Measurements from ENCODE around the gene NT5C1B. TPM values are rescaled to one million over a fixed set of nuclear protein-coding genes. Genes with fewer than 3 reads are reported as not detected.
"Not testable (repeated sequence)": the region's sequence is repeated elsewhere in the genome, so short reads cannot be mapped to it uniquely, and the experiment has no call there.

The NT5C1B gene
- polyA plus RNA-seq (not detected in 2 replicates), polyA minus RNA-seq (not detected in 2 replicates)

DNA sequence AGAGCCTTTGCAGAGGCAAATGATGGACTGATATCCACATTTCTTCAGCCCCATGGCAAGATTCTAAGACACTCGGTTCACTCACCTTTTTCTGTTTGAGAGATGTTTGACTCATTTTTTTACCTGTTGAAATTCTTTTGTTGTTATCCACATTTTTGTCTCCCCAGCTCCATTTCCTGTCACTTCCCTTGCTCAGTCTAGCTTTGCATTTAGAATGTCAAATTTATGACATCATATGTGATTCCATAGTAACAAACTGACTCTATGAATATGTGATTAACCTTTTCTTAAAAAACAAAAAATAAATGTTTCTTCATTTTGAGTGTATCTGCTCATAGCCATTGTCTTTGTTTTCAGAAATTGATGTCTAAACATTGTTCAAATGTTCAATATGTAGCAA, at the start of gene NT5C1B:
TSS of gene NT5C1B (minus strand) at position 216 of the 400 bp plus-strand sequence. CDS start at position 115, 101 bp downstream.
- no peaks in the 10 kb centered on the region for H3K79me2 ChIP-seq (replicated peaks; ENCODE audit: insufficient read depth, low read length)
- no peak for TF ChIP-seq TAF1 (IDR thresholded peaks at IDR 0.05; ENCODE audit: low read depth)
- no peak for TF ChIP-seq SMC3 (conservative IDR thresholded peaks at IDR 0.05; ENCODE audit: poor library complexity)
- TF ChIP-seq, protein P1, sequence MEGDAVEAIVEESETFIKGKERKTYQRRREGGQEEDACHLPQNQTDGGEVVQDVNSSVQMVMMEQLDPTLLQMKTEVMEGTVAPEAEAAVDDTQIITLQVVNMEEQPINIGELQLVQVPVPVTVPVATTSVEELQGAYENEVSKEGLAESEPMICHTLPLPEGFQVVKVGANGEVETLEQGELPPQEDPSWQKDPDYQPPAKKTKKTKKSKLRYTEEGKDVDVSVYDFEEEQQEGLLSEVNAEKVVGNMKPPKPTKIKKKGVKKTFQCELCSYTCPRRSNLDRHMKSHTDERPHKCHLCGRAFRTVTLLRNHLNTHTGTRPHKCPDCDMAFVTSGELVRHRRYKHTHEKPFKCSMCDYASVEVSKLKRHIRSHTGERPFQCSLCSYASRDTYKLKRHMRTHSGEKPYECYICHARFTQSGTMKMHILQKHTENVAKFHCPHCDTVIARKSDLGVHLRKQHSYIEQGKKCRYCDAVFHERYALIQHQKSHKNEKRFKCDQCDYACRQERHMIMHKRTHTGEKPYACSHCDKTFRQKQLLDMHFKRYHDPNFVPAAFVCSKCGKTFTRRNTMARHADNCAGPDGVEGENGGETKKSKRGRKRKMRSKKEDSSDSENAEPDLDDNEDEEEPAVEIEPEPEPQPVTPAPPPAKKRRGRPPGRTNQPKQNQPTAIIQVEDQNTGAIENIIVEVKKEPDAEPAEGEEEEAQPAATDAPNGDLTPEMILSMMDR (IDR thresholded peaks at IDR 0.05; ENCODE audit: poor library complexity, severe bottlenecking), result no peak
- TF ChIP-seq RAD21 (conservative IDR thresholded peaks at IDR 0.05), result no peak
- no peak for TF ChIP-seq MXI1 (conservative IDR thresholded peaks at IDR 0.05; ENCODE audit: poor library complexity, severe bottlenecking)
- no peak for TF ChIP-seq EZH2 (IDR thresholded peaks at IDR 0.05; ENCODE audit: borderline replicate concordance, insufficient read depth, low read length, poor library complexity, severe bottlenecking)
- TF ChIP-seq, protein P2, sequence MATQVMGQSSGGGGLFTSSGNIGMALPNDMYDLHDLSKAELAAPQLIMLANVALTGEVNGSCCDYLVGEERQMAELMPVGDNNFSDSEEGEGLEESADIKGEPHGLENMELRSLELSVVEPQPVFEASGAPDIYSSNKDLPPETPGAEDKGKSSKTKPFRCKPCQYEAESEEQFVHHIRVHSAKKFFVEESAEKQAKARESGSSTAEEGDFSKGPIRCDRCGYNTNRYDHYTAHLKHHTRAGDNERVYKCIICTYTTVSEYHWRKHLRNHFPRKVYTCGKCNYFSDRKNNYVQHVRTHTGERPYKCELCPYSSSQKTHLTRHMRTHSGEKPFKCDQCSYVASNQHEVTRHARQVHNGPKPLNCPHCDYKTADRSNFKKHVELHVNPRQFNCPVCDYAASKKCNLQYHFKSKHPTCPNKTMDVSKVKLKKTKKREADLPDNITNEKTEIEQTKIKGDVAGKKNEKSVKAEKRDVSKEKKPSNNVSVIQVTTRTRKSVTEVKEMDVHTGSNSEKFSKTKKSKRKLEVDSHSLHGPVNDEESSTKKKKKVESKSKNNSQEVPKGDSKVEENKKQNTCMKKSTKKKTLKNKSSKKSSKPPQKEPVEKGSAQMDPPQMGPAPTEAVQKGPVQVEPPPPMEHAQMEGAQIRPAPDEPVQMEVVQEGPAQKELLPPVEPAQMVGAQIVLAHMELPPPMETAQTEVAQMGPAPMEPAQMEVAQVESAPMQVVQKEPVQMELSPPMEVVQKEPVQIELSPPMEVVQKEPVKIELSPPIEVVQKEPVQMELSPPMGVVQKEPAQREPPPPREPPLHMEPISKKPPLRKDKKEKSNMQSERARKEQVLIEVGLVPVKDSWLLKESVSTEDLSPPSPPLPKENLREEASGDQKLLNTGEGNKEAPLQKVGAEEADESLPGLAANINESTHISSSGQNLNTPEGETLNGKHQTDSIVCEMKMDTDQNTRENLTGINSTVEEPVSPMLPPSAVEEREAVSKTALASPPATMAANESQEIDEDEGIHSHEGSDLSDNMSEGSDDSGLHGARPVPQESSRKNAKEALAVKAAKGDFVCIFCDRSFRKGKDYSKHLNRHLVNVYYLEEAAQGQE (IDR thresholded peaks at IDR 0.05; ENCODE audit: borderline replicate concordance), result no peak
- no peak for TF ChIP-seq POLR2AphosphoS5 (IDR thresholded peaks at IDR 0.05)
- no peak for TF ChIP-seq EP300 (conservative IDR thresholded peaks at IDR 0.05; ENCODE audit: poor library complexity, severe bottlenecking)
- H3K4me2 ChIP-seq (ENCODE audit: low read length), result no peak within 1 kb of the TSS
- no peaks in the 10 kb centered on the region for H4K20me1 ChIP-seq (ENCODE audit: insufficient read depth)
- H3K9me3 ChIP-seq (ENCODE audit: low read length), result no peaks in the 10 kb centered on the region
- H2AFZ ChIP-seq (ENCODE audit: low read depth, low read length), result no peak within 1 kb of the TSS
- no peaks in the 10 kb centered on the region for H3F3A ChIP-seq (ENCODE audit: insufficient read depth, low read length, poor library complexity, severe bottlenecking)
- H3K9me2 ChIP-seq (ENCODE audit: insufficient read depth, low read length), result no peaks in the 10 kb centered on the region
- H3K27ac ChIP-seq (ENCODE audit: low read length), result no peak within 1 kb of the TSS
- no peaks in the 10 kb centered on the region for H3K36me3 ChIP-seq (ENCODE audit: insufficient read depth, low read length)
- H3K9ac ChIP-seq (ENCODE audit: low read length), result no peak within 1 kb of the TSS
- no peaks in the 10 kb centered on the region for H3K27me3 ChIP-seq (ENCODE audit: insufficient read depth, low read depth, low read length)
- H3K4me3 ChIP-seq (ENCODE audit: low read length), result no peak within 1 kb of the TSS

DNA sequence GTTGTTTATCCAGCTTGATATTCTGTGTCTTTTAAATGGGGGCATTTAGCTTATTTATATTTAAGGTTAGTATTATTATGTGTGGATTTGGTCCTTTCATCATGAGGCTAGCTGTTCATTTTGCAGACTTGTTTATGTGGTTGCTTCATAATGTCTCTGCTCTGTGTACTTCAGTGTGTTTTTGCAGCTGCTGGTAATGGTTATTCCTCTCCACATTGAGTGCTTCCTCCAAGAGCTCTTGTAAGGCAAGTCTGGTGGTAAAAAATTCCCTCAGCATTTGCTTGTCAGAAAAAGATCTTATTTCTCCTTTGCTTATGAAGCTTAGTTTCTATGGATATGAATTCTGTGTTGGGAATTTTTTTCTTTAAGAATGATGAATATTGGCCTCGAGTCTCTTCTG, 47.8 kb upstream of the NT5C1B start:
- Histone ChIP-seq H3K36me3 (ENCODE audit: insufficient read depth, low read length) (no peaks in the 10 kb centered on the region), H3K4me2 (ENCODE audit: low read length) (no peak overlapping the region), H3K27ac (ENCODE audit: low read length) (no peak overlapping the region), H2AFZ (ENCODE audit: low read depth, low read length) (no peak overlapping the region), H3K9me3 (ENCODE audit: low read length) (no peaks in the 10 kb centered on the region), H3K79me2 (replicated peaks; ENCODE audit: insufficient read depth, low read length) (no peaks in the 10 kb centered on the region), H3K9ac (ENCODE audit: low read length) (no peak overlapping the region), H3K27me3 (ENCODE audit: insufficient read depth, low read depth, low read length) (no peaks in the 10 kb centered on the region), H3K9me2 (ENCODE audit: insufficient read depth, low read length) (no peaks in the 10 kb centered on the region), H3F3A (ENCODE audit: insufficient read depth, low read length, poor library complexity, severe bottlenecking) (no peaks in the 10 kb centered on the region), H4K20me1 (ENCODE audit: insufficient read depth) (no peaks in the 10 kb centered on the region), H3K4me3 (ENCODE audit: low read length) (no peak overlapping the region)
- TF ChIP-seq, protein P2 (IDR thresholded peaks at IDR 0.05; ENCODE audit: borderline replicate concordance), result no peak
- no peak for TF ChIP-seq TAF1 (IDR thresholded peaks at IDR 0.05; ENCODE audit: low read depth)
- no peak for TF ChIP-seq RAD21 (conservative IDR thresholded peaks at IDR 0.05)
- TF ChIP-seq EP300 (conservative IDR thresholded peaks at IDR 0.05; ENCODE audit: poor library complexity, severe bottlenecking), result no peak
- TF ChIP-seq, protein P1 (IDR thresholded peaks at IDR 0.05; ENCODE audit: poor library complexity, severe bottlenecking), result no peak
- no peak for TF ChIP-seq MXI1 (conservative IDR thresholded peaks at IDR 0.05; ENCODE audit: poor library complexity, severe bottlenecking)
- no peak for TF ChIP-seq SMC3 (conservative IDR thresholded peaks at IDR 0.05; ENCODE audit: poor library complexity)
- TF ChIP-seq POLR2AphosphoS5 (IDR thresholded peaks at IDR 0.05), result no peak
- no peak for TF ChIP-seq EZH2 (IDR thresholded peaks at IDR 0.05; ENCODE audit: borderline replicate concordance, insufficient read depth, low read length, poor library complexity, severe bottlenecking)

DNA sequence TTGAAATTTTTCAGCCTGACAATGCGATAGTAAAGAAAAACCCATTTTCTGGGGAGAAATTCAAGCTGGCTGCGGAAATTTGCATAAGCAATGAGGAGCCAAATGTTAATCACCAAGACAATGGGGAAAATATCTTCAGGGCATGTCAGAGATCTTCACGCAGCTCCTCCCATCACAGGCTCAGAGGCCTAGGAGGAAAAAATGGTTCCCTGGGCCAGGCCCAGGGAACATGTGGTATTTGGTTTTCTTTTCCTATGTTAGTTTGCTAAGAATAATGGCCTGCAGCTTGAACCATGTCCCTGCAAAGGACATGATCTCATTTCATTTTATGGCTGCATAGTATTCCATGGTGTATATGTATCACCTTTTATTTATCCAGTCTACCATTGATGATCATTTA, 43.3 kb upstream of the NT5C1B start:
- H3K27ac ChIP-seq (ENCODE audit: low read length); H3K27me3 ChIP-seq (ENCODE audit: insufficient read depth, low read depth, low read length); H2AFZ ChIP-seq (ENCODE audit: low read depth, low read length); H3F3A ChIP-seq (ENCODE audit: insufficient read depth, low read length, poor library complexity, severe bottlenecking); H3K4me3 ChIP-seq (ENCODE audit: low read length); H3K79me2 ChIP-seq (replicated peaks; ENCODE audit: insufficient read depth, low read length); H3K9ac ChIP-seq (ENCODE audit: low read length); H3K4me2 ChIP-seq (ENCODE audit: low read length); H3K9me2 ChIP-seq (ENCODE audit: insufficient read depth, low read length); H3K9me3 ChIP-seq (ENCODE audit: low read length); H4K20me1 ChIP-seq (ENCODE audit: insufficient read depth); H3K36me3 ChIP-seq (ENCODE audit: insufficient read depth, low read length): not testable (repeated sequence)

Measured in neural cell (in vitro differentiated cells).